WTC11 (cell line): ENCODE results near the gene TMEM72. TPM values are rescaled to one million over a fixed set of nuclear protein-coding genes. Genes with fewer than 3 reads are reported as not detected.

Experiments used
- ATAC-seq: fragments of 200-7000 bp; cut with Tn5 transposase; 2 replicates; pipeline ENCODE4 v1.10.0; 2021; ENCODE audit warnings: mild to moderate bottlenecking, moderate library complexity
- CTCF ChIA-PET: fragments of 300-600 bp; sonication (Branson Sonifier 250); formaldehyde crosslinking; loops from one replicate; lab custom pipeline; 2021; ENCODE audit warnings: antibody characterized with exemption; lab: Charles Lee
- POLR2A ChIA-PET: fragments of 350-600 bp; sonication (Branson Sonifier 250); formaldehyde crosslinking; loops from one replicate; lab custom pipeline; 2021; ENCODE audit warnings: antibody characterized with exemption; lab: Charles Lee
- DNase-seq: peaks from one replicate; pipeline ENCODE4 v3.0.0; 2021; ENCODE audit warnings: low spot score
- H3K27ac Mint-ChIP-seq: 2 replicates; pipeline ENCODE4 v1.8.0; 2021; ENCODE audit warnings: mixed read lengths
- H3K27me3 Mint-ChIP-seq: 2 replicates; pipeline ENCODE4 v1.8.0; 2021; ENCODE audit warnings: low read depth, mild to moderate bottlenecking, moderate library complexity, mixed read lengths
- H3K36me3 Mint-ChIP-seq: 2 replicates; pipeline ENCODE4 v1.8.0; 2021; ENCODE audit warnings: mixed read lengths
- H3K4me1 Mint-ChIP-seq: 2 replicates; pipeline ENCODE4 v1.8.0; 2022; ENCODE audit warnings: mixed read lengths
- H3K4me3 Mint-ChIP-seq: 2 replicates; pipeline ENCODE4 v1.8.0; 2021; ENCODE audit warnings: mild to moderate bottlenecking, moderate library complexity, mixed read lengths
- H3K9me3 Mint-ChIP-seq: 2 replicates; pipeline ENCODE4 v1.8.0; 2021; ENCODE audit warnings: mixed read lengths
- AR ChIP-seq: fragments of 250-450 bp; sonication (Bioruptor Pico); IDR thresholded peaks from 2 replicates; pipeline ENCODE4 v1.9.0; 2021; ENCODE audit warnings: mild to moderate bottlenecking
- ARID4B ChIP-seq: sonication (generic); formaldehyde crosslinking; IDR thresholded peaks from 2 replicates; pipeline ENCODE4 v1.8.0; 2023; ENCODE audit warnings: missing genetic modification reagents, mild to moderate bottlenecking, borderline replicate concordance
- ATF6 ChIP-seq: sonication (generic); formaldehyde crosslinking; IDR thresholded peaks from 2 replicates; pipeline ENCODE4 v1.8.1; 2023; ENCODE audit warnings: mild to moderate bottlenecking, missing genetic modification reagents
- CREB1 ChIP-seq: sonication (generic); formaldehyde crosslinking; IDR thresholded peaks from 2 replicates; pipeline ENCODE4 v1.8.0; 2023; ENCODE audit warnings: mild to moderate bottlenecking, missing genetic modification reagents
- CREM ChIP-seq: sonication (generic); formaldehyde crosslinking; IDR thresholded peaks from 2 replicates; pipeline ENCODE4 v1.8.1; 2022; ENCODE audit warnings: mild to moderate bottlenecking, missing genetic modification reagents, moderate library complexity
- E2F4 ChIP-seq: sonication (generic); formaldehyde crosslinking; IDR thresholded peaks from 2 replicates; pipeline ENCODE4 v1.8.1; 2022; ENCODE audit warnings: low read depth, mild to moderate bottlenecking, moderate library complexity, missing genetic modification reagents, borderline replicate concordance
- EMX1 ChIP-seq: fragments of 250-450 bp; sonication (Bioruptor Pico); IDR thresholded peaks from 2 replicates; pipeline ENCODE4 v1.8.0; 2021; ENCODE audit warnings: mild to moderate bottlenecking
- FOXP1 ChIP-seq: sonication (generic); formaldehyde crosslinking; IDR thresholded peaks from 2 replicates; pipeline ENCODE4 v1.8.0; 2022; ENCODE audit warnings: missing genetic modification reagents, mild to moderate bottlenecking, moderate library complexity, borderline replicate concordance
- GABPB1 ChIP-seq: sonication (generic); formaldehyde crosslinking; IDR thresholded peaks from 2 replicates; pipeline ENCODE4 v1.8.1; 2023; ENCODE audit warnings: mild to moderate bottlenecking, missing genetic modification reagents
- HMGXB4 ChIP-seq: sonication (generic); formaldehyde crosslinking; IDR thresholded peaks from 2 replicates; pipeline ENCODE4 v1.8.1; 2023; ENCODE audit warnings: mild to moderate bottlenecking, moderate library complexity, missing genetic modification reagents
- MXD4 ChIP-seq: fragments of 250-450 bp; sonication (Bioruptor Pico); IDR thresholded peaks from 2 replicates; pipeline ENCODE4 v1.8.0; 2021; ENCODE audit warnings: mild to moderate bottlenecking, moderate library complexity, borderline replicate concordance
- NFYB ChIP-seq: sonication (generic); formaldehyde crosslinking; conservative IDR thresholded peaks from 2 replicates; pipeline ENCODE4 v1.8.0; 2022; ENCODE audit warnings: low read depth, missing genetic modification reagents
- NR2C2 ChIP-seq: sonication (generic); formaldehyde crosslinking; IDR thresholded peaks from 2 replicates; pipeline ENCODE4 v1.8.0; 2022; ENCODE audit warnings: mild to moderate bottlenecking, missing genetic modification reagents
- RELA ChIP-seq: sonication (generic); formaldehyde crosslinking; IDR thresholded peaks from 2 replicates; pipeline ENCODE4 v1.8.1; 2022; ENCODE audit warnings: missing genetic modification reagents, mild to moderate bottlenecking, borderline replicate concordance
- RORB ChIP-seq: fragments of 250-450 bp; sonication (Bioruptor Pico); IDR thresholded peaks from 2 replicates; pipeline ENCODE4 v1.9.0; 2021; ENCODE audit warnings: mild to moderate bottlenecking
- SMAD3 ChIP-seq: sonication (generic); formaldehyde crosslinking; IDR thresholded peaks from 2 replicates; pipeline ENCODE4 v1.8.0; 2022; ENCODE audit warnings: missing genetic modification reagents, mild to moderate bottlenecking, borderline replicate concordance
- SOX15 ChIP-seq: fragments of 250-450 bp; sonication (Bioruptor Pico); IDR thresholded peaks from 2 replicates; pipeline ENCODE4 v1.9.0; 2021; ENCODE audit warnings: mild to moderate bottlenecking
- ZBTB21 ChIP-seq: sonication (generic); formaldehyde crosslinking; IDR thresholded peaks from 2 replicates; pipeline ENCODE4 v1.8.1; 2023; ENCODE audit warnings: mild to moderate bottlenecking, missing genetic modification reagents, borderline replicate concordance
- ZNF138 ChIP-seq: sonication (generic); formaldehyde crosslinking; conservative IDR thresholded peaks from 2 replicates; pipeline ENCODE4 v1.8.1; 2022; ENCODE audit warnings: mild to moderate bottlenecking, moderate library complexity, missing genetic modification reagents
- ZNF317 ChIP-seq: sonication (generic); formaldehyde crosslinking; IDR thresholded peaks from 2 replicates; pipeline ENCODE4 v1.8.1; 2023; ENCODE audit warnings: low read depth, mild to moderate bottlenecking, moderate library complexity, missing genetic modification reagents, borderline replicate concordance
- ZNF396 ChIP-seq: fragments of 250-450 bp; sonication (Bioruptor Pico); IDR thresholded peaks from 2 replicates; pipeline ENCODE4 v1.8.0; 2021; ENCODE audit warnings: mild to moderate bottlenecking, moderate library complexity, borderline replicate concordance
- ZNF416 ChIP-seq: fragments of 250-450 bp; sonication (Bioruptor Pico); IDR thresholded peaks from 2 replicates; pipeline ENCODE4 v1.9.0; 2021; ENCODE audit warnings: mild to moderate bottlenecking, inconsistent platforms
- total RNA-seq: library from RNA; stranded (reverse); gene quantifications from 3 replicates; pipeline ENCODE4 v1.2.3, GENCODE V29; 2021

The TMEM72 gene
- total RNA-seq, 1 experiment from 2014 or later: not detected

- TF ChIP-seq AR (no peak), E2F4 (CRISPR knock-in tag) (no peak), EMX1 (no peak), GABPB1 (no peak)
Observed at GRCh38 chr10:44885710-44886109, 25.4 kb upstream of the TMEM72 start (continued).

- CTCF ChIA-PET: interaction anchor here (0.8 to 0.9 kb wide), 3 partner anchors 46 to 104 kb away, joined by 3 read pairs; no protein-coding TSS in a partner anchor
- peaks cover 15% of the 10 kb centered on the region for H3K4me1 Mint-ChIP-seq
- no peak for TF ChIP-seq ZNF138 (CRISPR knock-in tag)
- TF ChIP-seq NR2C2 (CRISPR knock-in tag): no peak
- no peak for TF ChIP-seq NFYB (CRISPR knock-in tag)
- no peak for TF ChIP-seq MXD4 (CRISPR knock-in tag)
- no peak for TF ChIP-seq ZNF317 (CRISPR knock-in tag)
- TF ChIP-seq HMGXB4 (CRISPR knock-in tag): no peak
- TF ChIP-seq ARID4B (CRISPR knock-in tag): no peak
- no peak for TF ChIP-seq ZBTB21 (CRISPR knock-in tag)
- H3K4me3 Mint-ChIP-seq: no peak overlapping the region
- H3K27me3 Mint-ChIP-seq: peaks cover 3% of the 10 kb centered on the region; the same call in 1 of the 2 replicates
- ATAC-seq: no peak
- no peaks in the 10 kb centered on the region for H3K9me3 Mint-ChIP-seq
- POLR2A ChIA-PET: no interaction called here
- H3K27ac Mint-ChIP-seq: no peak overlapping the region; the same call in 1 of the 2 replicates
- no peak for DNase-seq
- H3K36me3 Mint-ChIP-seq: no peaks in the 10 kb centered on the region
Observed at GRCh38 chr10:44886966-44887365, 24.2 kb upstream of the TMEM72 start.

- no peaks in the 10 kb centered on the region for H3K36me3 Mint-ChIP-seq
- peaks cover 8% of the 10 kb centered on the region for H3K4me1 Mint-ChIP-seq
- DNase-seq (no peak), ATAC-seq (no peak)
- no peaks in the 10 kb centered on the region for H3K27me3 Mint-ChIP-seq
- H3K27ac Mint-ChIP-seq: no peak overlapping the region
- TF ChIP-seq SOX15 (CRISPR knock-in tag) (no peak), ZNF396 (CRISPR knock-in tag) (no peak), FOXP1 (no peak), ZBTB21 (CRISPR knock-in tag) (no peak), ATF6 (CRISPR knock-in tag) (no peak), CREB1 (CRISPR knock-in tag) (no peak), ZNF416 (no peak), CREM (CRISPR knock-in tag) (no peak), RELA (CRISPR knock-in tag) (no peak), SMAD3 (no peak), NFYB (CRISPR knock-in tag) (no peak), RORB (CRISPR knock-in tag) (no peak)
- H3K9me3 Mint-ChIP-seq: no peaks in the 10 kb centered on the region
- no peak overlapping the region for H3K4me3 Mint-ChIP-seq
- ChIA-PET CTCF (interaction anchor here (1.2 to 2.0 kb wide), 3 partner anchors 10 to 44 kb away, joined by 3 to 7 read pairs (median 3); no protein-coding TSS in a partner anchor), POLR2A (no interaction called here)
Observed at GRCh38 chr10:44888886-44889285, 22.3 kb upstream of the TMEM72 start.
